Adrenal gland (tissue), 12 donors: ENCODE results near the gene UCN3. TPM values are rescaled to one million over a fixed set of nuclear protein-coding genes. Genes with fewer than 3 reads are reported as not detected.
"Not testable (repeated sequence)": the region's sequence is repeated elsewhere in the genome, so short reads cannot be mapped to it uniquely, and the experiment has no call there.

Source experiments
- DNase-seq, 7 donors: peaks; one replicate each; pipeline ENCODE4 v3.0.0-alpha.2; 2019 to 2020
- H3K27ac ChIP-seq, 5 donors: fragments of 200-600 bp; sonication (generic) in 4 of 5; 1 replicate in 3 of 5; 2 replicates in 2 of 5; pipeline versions ENCODE4 v1.5.1 to v1.8.0; 2016 to 2020; ENCODE audit warnings: mild to moderate bottlenecking in 1 of 5
- H3K27me3 ChIP-seq: fragments of 200-600 bp; 2 replicates; pipeline ENCODE4 v1.8.0; 2021
- H3K36me3 ChIP-seq, 2 donors: fragments of 200-600 bp; replicated peaks in 1 of 2; 1 replicate in 1 of 2; 2 replicates in 1 of 2; pipeline versions ENCODE4 v1.5.1 to v1.8.0; 2018 to 2022
- H3K4me1 ChIP-seq, 2 donors: fragments of 200-600 bp; replicated peaks in 1 of 2; 1 replicate in 1 of 2; 2 replicates in 1 of 2; pipeline versions ENCODE4 v1.5.1 to v1.8.0; 2018 to 2021
- H3K4me3 ChIP-seq, 4 donors: fragments of 200-600 bp; sonication (generic) in 3 of 4; one replicate each; pipeline ENCODE4 v1.5.1; 2016 to 2018
- H3K9me3 ChIP-seq, 3 donors: fragments of 200-600 bp; sonication (generic) in 1 of 3; replicated peaks in 1 of 3; 1 replicate in 2 of 3; 2 replicates in 1 of 3; pipeline versions ENCODE4 v1.5.1 to v1.8.0; 2016 to 2021
- POLR2A ChIP-seq, 2 donors: fragments of 450-650 bp; IDR thresholded peaks; one replicate each; pipeline ENCODE4 v1.6.1; 2017; ENCODE audit warnings: antibody characterized with exemption in 2 of 2, mild to moderate bottlenecking in 2 of 2, moderate library complexity in 1 of 2
- WGBS, 4 donors: extraction: QIAGEN DNeasy Blood & Tissue Kit in 2 of 4; methylation state at CpG; one replicate each; pipeline versions ENCODE4 v1.1.5 to v1.1.7; 2013 to 2017; 5-methylcytosine and 5-hydroxymethylcytosine counted together
- intact Hi-C, 2 donors: fragments of 100-400 bp; cut with DNase I; formaldehyde crosslinking; loops; one replicate each; pipeline versions ENCODE4 v1.14.1 to v1.15.0; 2022 to 2023
- polyA plus RNA-seq, 3 donors: library from polyadenylated mRNA; stranded (reverse); fragments of 200-250 nt in 2 of 3; fragments of 350-450 nt in 1 of 3; fragmentation: Illumina TruSeq in 1 of 3; extraction: RNeasy Lipid Tissue Mini Kit (QIAGEN cat#74804) in 1 of 3; gene quantifications; one replicate each; pipeline ENCODE4 v1.2.3, GENCODE V29; 2013 to 2014
- total RNA-seq, 9 donors: library from RNA; depleted of rRNA in 4 of 9; stranded (reverse); fragments of >200 nt in 4 of 9; fragments of 120-200 nt in 1 of 9; fragmentation: NEBNext Ultra II Directional in 1 of 9; extraction: Animal tissue kit (Norgen Biotek cat#: 25700) in 1 of 9; gene quantifications; one replicate each; pipeline versions ENCODE4 v1.1.0 to v1.2.4, GENCODE V29; 2013 to 2023
- TF ChIP-seq, protein P1 (sequence below), 6 experiments: fragments of 450-650 bp in 4 of 6; fragments of 200-600 bp in 2 of 6; sonication (generic) in 1 of 6; IDR thresholded peaks; 1 replicate in 5 of 6; 2 replicates in 1 of 6; pipeline versions ENCODE4 v1.5.1 to v1.8.0; 2016 to 2021; ENCODE audit warnings: antibody characterized with exemption in 6 of 6, mild to moderate bottlenecking in 2 of 6, moderate library complexity in 1 of 6
- donor health status: healthy with polysubstance abuse.
- donor health status: Bipolar disorder and iron deficiency.
- donor health status: DM: yes; HTN: yes; CAD: no.
- donor health status: DM: no; HTN: no; CAD: no.
- donor health status: DM: no; HTN: no; CAD: no.
- donor health status: DM: yes; HTN: yes; CAD: no.

The UCN3 gene
- total and polyA plus RNA-seq, 12 donors: 0.20 to 1.0 (median 0.38) TPM; not detected in 8

DNA sequence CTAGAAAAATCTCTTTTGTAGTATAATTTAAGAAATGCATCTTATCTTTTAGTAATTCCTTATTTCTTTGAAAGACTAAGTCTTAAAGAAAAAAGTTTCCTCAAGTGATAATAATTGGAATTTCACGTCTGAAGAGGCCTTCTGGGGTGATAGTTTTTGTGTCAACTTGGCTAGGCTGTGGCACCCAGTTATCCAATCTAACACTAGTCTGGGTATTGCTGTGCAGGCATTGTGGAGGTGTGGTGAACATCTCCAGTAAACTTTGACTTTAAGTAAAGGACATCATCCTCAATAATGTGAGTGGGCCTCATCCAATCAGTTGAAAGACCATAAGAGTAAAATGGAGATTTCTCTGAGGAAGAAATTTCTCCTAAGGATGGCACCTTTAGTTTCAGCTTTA lies 42.2 kb downstream of the UCN3 start:
- peaks cover 5% of the 10 kb centered on the region for H3K27me3 ChIP-seq
- no peak overlapping the region for H3K4me3 ChIP-seq
- no peaks in the 10 kb centered on the region for H3K36me3 ChIP-seq
- peaks cover 0 to 2% of the 10 kb centered on the region in 2 donors for H3K4me1 ChIP-seq
- DNase-seq: no peak
- no peak overlapping the region for H3K27ac ChIP-seq
- TF ChIP-seq POLR2A (IDR thresholded peaks at IDR 0.05): no peak
- TF ChIP-seq, protein P1, sequence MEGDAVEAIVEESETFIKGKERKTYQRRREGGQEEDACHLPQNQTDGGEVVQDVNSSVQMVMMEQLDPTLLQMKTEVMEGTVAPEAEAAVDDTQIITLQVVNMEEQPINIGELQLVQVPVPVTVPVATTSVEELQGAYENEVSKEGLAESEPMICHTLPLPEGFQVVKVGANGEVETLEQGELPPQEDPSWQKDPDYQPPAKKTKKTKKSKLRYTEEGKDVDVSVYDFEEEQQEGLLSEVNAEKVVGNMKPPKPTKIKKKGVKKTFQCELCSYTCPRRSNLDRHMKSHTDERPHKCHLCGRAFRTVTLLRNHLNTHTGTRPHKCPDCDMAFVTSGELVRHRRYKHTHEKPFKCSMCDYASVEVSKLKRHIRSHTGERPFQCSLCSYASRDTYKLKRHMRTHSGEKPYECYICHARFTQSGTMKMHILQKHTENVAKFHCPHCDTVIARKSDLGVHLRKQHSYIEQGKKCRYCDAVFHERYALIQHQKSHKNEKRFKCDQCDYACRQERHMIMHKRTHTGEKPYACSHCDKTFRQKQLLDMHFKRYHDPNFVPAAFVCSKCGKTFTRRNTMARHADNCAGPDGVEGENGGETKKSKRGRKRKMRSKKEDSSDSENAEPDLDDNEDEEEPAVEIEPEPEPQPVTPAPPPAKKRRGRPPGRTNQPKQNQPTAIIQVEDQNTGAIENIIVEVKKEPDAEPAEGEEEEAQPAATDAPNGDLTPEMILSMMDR (IDR thresholded peaks at IDR 0.05): no peak
- whole genome bisulfite sequencing, 4 donors: 39 to 65% (median 42%) methylated on average over 1 of the region's 1 CpG
- intact Hi-C loops: no loop called here
- H3K9me3 ChIP-seq: no peaks in the 10 kb centered on the region

DNA sequence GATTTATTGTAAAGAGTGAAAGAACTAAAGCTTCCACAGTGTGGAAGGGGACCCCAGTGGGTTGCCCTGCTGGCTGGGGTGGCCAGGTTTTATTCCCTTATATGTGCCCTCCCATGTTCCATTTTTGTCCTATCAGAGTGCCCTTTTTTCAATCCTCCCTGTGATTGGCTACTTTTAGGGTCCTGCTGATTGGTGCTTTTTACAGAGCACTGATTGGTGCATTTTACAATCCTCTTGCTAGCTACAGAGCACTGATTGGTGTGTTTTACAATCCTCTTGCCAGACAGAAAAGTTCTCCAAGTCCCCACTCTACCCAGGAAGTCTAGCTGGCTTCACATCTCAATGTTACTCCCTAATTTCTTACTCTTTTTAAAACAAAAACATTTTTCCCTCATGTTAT lies 46.0 kb downstream of the UCN3 start:
- H3K36me3 ChIP-seq, H3K9me3 ChIP-seq, intact Hi-C loops, H3K27me3 ChIP-seq, H3K4me1 ChIP-seq, DNase-seq, H3K27ac ChIP-seq, H3K4me3 ChIP-seq: not testable (repeated sequence)

DNA sequence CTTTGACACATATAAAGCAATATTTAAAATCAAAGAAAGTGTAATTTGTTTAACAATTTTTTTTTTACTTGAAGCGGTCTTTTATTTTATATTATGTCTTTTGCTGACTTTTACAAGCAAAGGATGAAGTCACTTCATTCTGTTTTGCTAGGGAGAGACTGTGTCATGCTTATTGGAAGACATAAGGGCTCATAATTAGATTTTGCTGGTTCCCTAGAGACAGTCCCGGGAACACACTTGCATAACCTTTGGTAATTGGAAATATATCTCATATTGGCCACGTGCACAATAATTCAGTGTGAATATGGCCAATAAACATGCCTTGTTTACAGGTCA lies 47.1 kb downstream of the UCN3 start:
- DNase-seq: no peak
- WGBS, 4 donors: 27 to 37% (median 34%) methylated on average over 3 of the region's 3 CpGs
- Histone ChIP-seq H3K9me3 (no peaks in the 10 kb centered on the region), H3K27me3 (peaks cover 5% of the 10 kb centered on the region), H3K4me1 (peaks cover 0 to 4% of the 10 kb centered on the region in 2 donors), H3K36me3 (no peaks in the 10 kb centered on the region), H3K4me3 (peak overlapping the region in 2 of 4 donors; percentile 62 to 84), H3K27ac (peak overlapping the region in 1 of 5 donors; percentile 65)
- TF ChIP-seq POLR2A (IDR thresholded peaks at IDR 0.05): no peak
- TF ChIP-seq, protein P1 (IDR thresholded peaks at IDR 0.05): no peak
- intact Hi-C loops: no loop called here

DNA sequence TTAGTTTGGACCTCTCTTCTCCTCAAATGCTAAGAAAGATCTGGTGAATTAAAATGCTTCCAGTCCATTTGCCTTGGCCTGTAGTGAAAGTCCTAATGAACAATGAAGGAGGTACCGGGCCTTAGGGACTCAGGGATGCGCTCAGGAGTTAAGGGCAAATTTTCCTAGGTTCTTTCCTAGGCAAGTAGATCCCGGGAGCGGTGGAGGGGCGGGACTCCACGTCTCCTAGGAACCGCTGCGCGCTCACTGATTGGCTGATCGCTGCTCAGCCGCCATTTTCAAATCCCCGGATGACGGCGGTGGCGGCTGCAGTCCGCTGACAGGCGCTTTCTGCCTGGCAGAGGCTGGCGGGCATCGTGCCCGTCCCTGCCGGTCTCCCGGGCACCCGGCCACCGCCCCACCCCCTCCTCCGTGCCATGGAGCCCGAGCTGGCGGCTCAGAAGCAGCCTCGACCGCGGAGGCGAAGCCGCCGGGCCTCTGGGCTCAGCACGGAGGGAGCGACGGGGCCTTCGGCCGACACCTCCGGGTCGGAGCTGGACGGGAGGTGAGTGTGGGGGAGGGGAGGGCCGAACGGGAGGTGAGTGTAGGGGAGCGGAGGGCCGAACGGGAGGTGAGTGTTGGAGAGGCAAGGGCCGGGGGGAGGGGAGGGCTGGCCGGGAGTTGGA lies 47.6 kb downstream of the UCN3 start, which contains the start of gene NET1:
TSS of gene NET1 (plus strand) at position 281 of the 665 bp plus-strand sequence. CDS start at position 417, 136 bp downstream.
- no peaks in the 10 kb centered on the region for H3K9me3 ChIP-seq
- intact Hi-C loops: no loop called here

More for the DNA sequence above, 47.6 kb downstream of the UCN3 start, which contains the start of gene NET1:
- Histone ChIP-seq H3K27me3 (peaks cover 5% of the 10 kb centered on the region), H3K4me3 (peak within 1 kb of the TSS; percentile 62 to 90 (median 80)), H3K36me3 (no peaks in the 10 kb centered on the region), H3K4me1 (peaks cover 0 to 4% of the 10 kb centered on the region in 2 donors), H3K27ac (peak within 1 kb of the TSS in 3 of 5 donors; percentile 63 to 81 (median 65))
- TF ChIP-seq, protein P1 (IDR thresholded peaks at IDR 0.05): no peak
- TF ChIP-seq POLR2A (IDR thresholded peaks at IDR 0.05): peak in 1 of 2 donors; percentile 56
- DNase-seq: peak; percentile 88 to 97 (median 94)
- 0 to 1% (median 0%) methylated on average over 6 to 48 of the region's 48 CpGs for whole genome bisulfite sequencing, 4 donors
